ENCODE results near the gene KCNH1. TPM values are rescaled to one million over a fixed set of nuclear protein-coding genes. Genes with fewer than 3 reads are reported as not detected.

KCNH1 gene
- total and polyA plus RNA-seq, 10 donors, result not detected

- TF ChIP-seq, protein P1, sequence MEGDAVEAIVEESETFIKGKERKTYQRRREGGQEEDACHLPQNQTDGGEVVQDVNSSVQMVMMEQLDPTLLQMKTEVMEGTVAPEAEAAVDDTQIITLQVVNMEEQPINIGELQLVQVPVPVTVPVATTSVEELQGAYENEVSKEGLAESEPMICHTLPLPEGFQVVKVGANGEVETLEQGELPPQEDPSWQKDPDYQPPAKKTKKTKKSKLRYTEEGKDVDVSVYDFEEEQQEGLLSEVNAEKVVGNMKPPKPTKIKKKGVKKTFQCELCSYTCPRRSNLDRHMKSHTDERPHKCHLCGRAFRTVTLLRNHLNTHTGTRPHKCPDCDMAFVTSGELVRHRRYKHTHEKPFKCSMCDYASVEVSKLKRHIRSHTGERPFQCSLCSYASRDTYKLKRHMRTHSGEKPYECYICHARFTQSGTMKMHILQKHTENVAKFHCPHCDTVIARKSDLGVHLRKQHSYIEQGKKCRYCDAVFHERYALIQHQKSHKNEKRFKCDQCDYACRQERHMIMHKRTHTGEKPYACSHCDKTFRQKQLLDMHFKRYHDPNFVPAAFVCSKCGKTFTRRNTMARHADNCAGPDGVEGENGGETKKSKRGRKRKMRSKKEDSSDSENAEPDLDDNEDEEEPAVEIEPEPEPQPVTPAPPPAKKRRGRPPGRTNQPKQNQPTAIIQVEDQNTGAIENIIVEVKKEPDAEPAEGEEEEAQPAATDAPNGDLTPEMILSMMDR (IDR thresholded peaks at IDR 0.05 in 8 of 11, conservative IDR thresholded peaks at IDR 0.05 in 3 of 11), result no peak
- TF ChIP-seq POLR2AphosphoS5 (IDR thresholded peaks at IDR 0.05) (no peak), POLR2A (IDR thresholded peaks at IDR 0.05) (no peak)
- no peak for DNase-seq
- no peak overlapping the region for H3K27ac ChIP-seq
- H3K4me1 ChIP-seq, result no peaks in the 10 kb centered on the region
- intact Hi-C loops (cut with DNase I; ENCODE audit: low total_unique reads), result no loop called here
- no peaks in the 10 kb centered on the region for H3K27me3 ChIP-seq (replicated peaks in 1 of 7)
- H3K4me3 ChIP-seq, result no peak overlapping the region
- H3K36me3 ChIP-seq, result peaks cover 0 to 9% (median 1%) of the 10 kb centered on the region in 6 donors
- WGBS, 5 donors, result 58 to 82% (median 75%) methylated on average over 7 of the region's 7 CpGs
- no peaks in the 10 kb centered on the region for H3K9me3 ChIP-seq
These were observed 452.8 kb downstream of the KCNH1 start for GRCh38 chr1:210681158-210681557.

GRCh38 chr1:210678306-210678705, 455.6 kb downstream of the KCNH1 start:
- Histone ChIP-seq H3K9me3 (no peaks in the 10 kb centered on the region), H3K36me3 (peaks cover 0 to 17% (median 2%) of the 10 kb centered on the region in 6 donors), H3K27me3 (replicated peaks in 1 of 7) (no peaks in the 10 kb centered on the region), H3K27ac (no peak overlapping the region), H3K4me3 (no peak overlapping the region), H3K4me1 (no peaks in the 10 kb centered on the region)
- intact Hi-C loops (cut with DNase I; ENCODE audit: low total_unique reads), result no loop called here
- 84 to 91% (median 89%) methylated on average over 3 of the region's 3 CpGs for WGBS, 5 donors
- TF ChIP-seq, protein P1 (IDR thresholded peaks at IDR 0.05 in 8 of 11, conservative IDR thresholded peaks at IDR 0.05 in 3 of 11), result no peak
- no peak for TF ChIP-seq POLR2AphosphoS5 (IDR thresholded peaks at IDR 0.05)
- TF ChIP-seq POLR2A (IDR thresholded peaks at IDR 0.05), result no peak
- DNase-seq, result no peak

- no peak for DNase-seq
- TF ChIP-seq, protein P1 (IDR thresholded peaks at IDR 0.05 in 8 of 11, conservative IDR thresholded peaks at IDR 0.05 in 3 of 11), result no peak
- no peak for TF ChIP-seq POLR2AphosphoS5 (IDR thresholded peaks at IDR 0.05)
- no peak for TF ChIP-seq POLR2A (IDR thresholded peaks at IDR 0.05)
- Histone ChIP-seq H3K27me3 (replicated peaks in 1 of 7) (no peaks in the 10 kb centered on the region), H3K4me1 (no peaks in the 10 kb centered on the region), H3K9me3 (no peaks in the 10 kb centered on the region), H3K36me3 (peaks cover 0 to 17% (median 2%) of the 10 kb centered on the region in 6 donors), H3K27ac (no peak overlapping the region), H3K4me3 (no peak overlapping the region)
- intact Hi-C loops (cut with DNase I; ENCODE audit: low total_unique reads), result no loop called here
- WGBS, 5 donors, result 78 to 92% (median 79%) methylated on average over 4 of the region's 4 CpGs
These were observed 456.4 kb downstream of the KCNH1 start for GRCh38 chr1:210677533-210677932.

- intact Hi-C loops (cut with DNase I; ENCODE audit: low total_unique reads), result no loop called here
- no peaks in the 10 kb centered on the region for H3K9me3 ChIP-seq
- DNase-seq, result no peak
- H3K36me3 ChIP-seq, result peaks cover 0 to 17% (median 2%) of the 10 kb centered on the region in 6 donors
- H3K27me3 ChIP-seq (replicated peaks in 1 of 7), result no peaks in the 10 kb centered on the region
- no peak overlapping the region for H3K27ac ChIP-seq
- WGBS, 5 donors, result 91 to 98% (median 95%) methylated on average over 3 of the region's 3 CpGs
- H3K4me3 ChIP-seq, result no peak overlapping the region
- TF ChIP-seq POLR2A (IDR thresholded peaks at IDR 0.05) (no peak), POLR2AphosphoS5 (IDR thresholded peaks at IDR 0.05) (no peak)
- TF ChIP-seq, protein P1 (IDR thresholded peaks at IDR 0.05 in 8 of 11, conservative IDR thresholded peaks at IDR 0.05 in 3 of 11), result no peak
- no peaks in the 10 kb centered on the region for H3K4me1 ChIP-seq
These were observed 457.4 kb downstream of the KCNH1 start for GRCh38 chr1:210676539-210676938.
